Measurements from ENCODE around the gene TOM1L2. TPM values are rescaled to one million over a fixed set of nuclear protein-coding genes. Genes with fewer than 3 reads are reported as not detected.

Gene TOM1L2
- total and polyA plus RNA-seq, 9 donors, result 18.5 to 40.1 (median 30.2) TPM

DNA sequence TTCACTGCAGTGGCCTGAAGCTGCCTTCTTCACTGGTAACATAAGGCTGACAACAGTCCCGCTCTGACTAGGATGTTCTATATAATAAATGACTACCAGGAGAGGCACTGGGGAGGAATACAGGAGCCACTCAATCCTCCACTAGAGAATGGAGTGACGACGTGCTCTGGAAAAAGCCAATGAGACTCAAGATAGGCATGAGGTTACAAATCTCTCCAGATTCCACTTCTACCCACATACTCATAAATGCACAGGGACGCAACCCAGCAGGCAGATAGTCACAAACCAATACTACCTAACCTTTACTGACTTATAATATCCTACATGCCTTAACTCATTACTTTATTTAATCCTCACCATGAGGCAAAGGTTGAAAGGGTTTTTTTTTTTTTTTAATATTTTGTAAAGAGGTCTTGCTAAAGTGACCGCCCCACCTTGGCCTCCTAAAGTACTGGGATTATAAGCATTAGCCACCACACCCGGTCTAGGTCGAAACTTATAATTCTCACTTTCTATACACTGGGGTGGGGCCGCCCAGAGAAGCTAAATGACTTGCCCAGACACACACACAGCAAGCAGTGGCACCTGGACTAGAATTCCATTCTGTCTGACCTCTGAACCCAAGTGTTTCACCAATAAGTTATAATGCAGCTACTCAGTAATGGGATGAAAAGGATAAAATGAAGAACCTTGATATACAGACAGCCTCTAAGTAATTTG lies 33.7 kb downstream of the TOM1L2 start:
- no peaks in the 10 kb centered on the region for H3K36me3 ChIP-seq (ENCODE audit: control insufficient read depth, insufficient read depth, low read length)
- no peaks in the 10 kb centered on the region for H3K9me3 ChIP-seq (replicated peaks; ENCODE audit: control insufficient read depth, low read depth, low read length)
- WGBS (ENCODE audit: insufficient coverage), result no CpG with 5 or more reads among the region's 8 CpGs
- no peak for DNase-seq
- no peak overlapping the region for H3K4me3 ChIP-seq (ENCODE audit: low read length)
- no peaks in the 10 kb centered on the region for H3K27me3 ChIP-seq (ENCODE audit: control insufficient read depth, insufficient read depth, low read length)
- no peak overlapping the region for H3K27ac ChIP-seq (ENCODE audit: low read length)
- H3K4me1 ChIP-seq (ENCODE audit: control insufficient read depth, insufficient read depth, low read length), result peaks cover 32% of the 10 kb centered on the region

DNA sequence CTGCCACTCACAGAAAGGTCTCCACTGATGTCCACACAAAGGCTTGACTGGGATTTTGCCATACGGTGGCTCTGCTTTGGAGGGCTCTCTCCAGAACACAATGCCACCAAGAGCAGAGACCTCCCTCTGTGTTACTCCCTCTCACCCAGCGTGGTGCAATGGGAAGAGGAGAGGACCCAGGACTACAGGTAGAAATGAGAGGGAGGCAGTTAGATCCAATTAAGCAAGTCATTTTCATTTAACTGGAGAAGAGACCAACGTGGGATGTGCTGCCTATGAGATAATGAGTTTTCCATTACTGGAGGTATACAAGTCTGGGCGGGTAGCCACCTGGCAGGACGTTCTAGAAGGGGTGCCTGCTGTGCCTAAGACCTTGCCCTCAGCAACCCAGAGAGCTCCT lies 34.2 kb downstream of the TOM1L2 start:
- Histone ChIP-seq H3K9me3 (replicated peaks; ENCODE audit: control insufficient read depth, low read depth, low read length) (no peaks in the 10 kb centered on the region), H3K4me1 (ENCODE audit: control insufficient read depth, insufficient read depth, low read length) (peaks cover 26% of the 10 kb centered on the region), H3K36me3 (ENCODE audit: control insufficient read depth, insufficient read depth, low read length) (no peaks in the 10 kb centered on the region), H3K4me3 (ENCODE audit: low read length) (no peak overlapping the region), H3K27me3 (ENCODE audit: control insufficient read depth, insufficient read depth, low read length) (no peaks in the 10 kb centered on the region), H3K27ac (ENCODE audit: low read length) (no peak overlapping the region)
- WGBS (ENCODE audit: insufficient coverage), result 67% methylated on average over 3 of the region's 5 CpGs
- no peak for DNase-seq

DNA sequence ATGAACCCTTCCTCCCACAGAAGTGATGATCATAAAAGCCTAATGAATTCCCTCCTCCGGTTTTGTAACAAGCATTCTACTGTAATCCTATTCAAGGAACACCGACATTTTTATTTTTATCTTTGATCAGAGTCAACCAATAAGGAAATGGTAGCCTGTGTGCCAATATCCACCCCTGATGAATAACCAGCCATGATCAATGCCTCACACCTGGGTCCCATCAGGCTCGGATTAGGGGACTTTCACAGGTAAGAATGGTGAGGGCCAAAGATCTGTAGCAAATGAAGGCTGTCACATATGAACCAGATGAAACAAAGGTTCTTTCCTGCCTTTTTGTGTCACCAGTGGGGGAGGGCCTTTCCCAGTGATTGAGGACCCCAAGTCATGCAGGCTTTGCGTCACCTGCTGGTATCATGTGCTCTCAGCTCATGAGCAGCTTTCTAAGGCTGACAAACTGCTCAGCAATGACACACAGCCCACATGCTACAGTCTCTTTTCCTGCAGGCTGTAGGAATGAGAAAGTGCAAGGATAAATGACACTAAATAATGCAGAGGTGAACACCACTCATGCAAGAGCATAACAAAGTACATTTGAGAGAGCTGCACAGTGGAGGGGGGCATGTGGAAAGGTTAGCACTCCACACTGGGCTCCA lies 34.9 kb downstream of the TOM1L2 start:
- Histone ChIP-seq H3K27ac (ENCODE audit: low read length) (no peak overlapping the region), H3K9me3 (replicated peaks; ENCODE audit: control insufficient read depth, low read depth, low read length) (no peaks in the 10 kb centered on the region)

DNA sequence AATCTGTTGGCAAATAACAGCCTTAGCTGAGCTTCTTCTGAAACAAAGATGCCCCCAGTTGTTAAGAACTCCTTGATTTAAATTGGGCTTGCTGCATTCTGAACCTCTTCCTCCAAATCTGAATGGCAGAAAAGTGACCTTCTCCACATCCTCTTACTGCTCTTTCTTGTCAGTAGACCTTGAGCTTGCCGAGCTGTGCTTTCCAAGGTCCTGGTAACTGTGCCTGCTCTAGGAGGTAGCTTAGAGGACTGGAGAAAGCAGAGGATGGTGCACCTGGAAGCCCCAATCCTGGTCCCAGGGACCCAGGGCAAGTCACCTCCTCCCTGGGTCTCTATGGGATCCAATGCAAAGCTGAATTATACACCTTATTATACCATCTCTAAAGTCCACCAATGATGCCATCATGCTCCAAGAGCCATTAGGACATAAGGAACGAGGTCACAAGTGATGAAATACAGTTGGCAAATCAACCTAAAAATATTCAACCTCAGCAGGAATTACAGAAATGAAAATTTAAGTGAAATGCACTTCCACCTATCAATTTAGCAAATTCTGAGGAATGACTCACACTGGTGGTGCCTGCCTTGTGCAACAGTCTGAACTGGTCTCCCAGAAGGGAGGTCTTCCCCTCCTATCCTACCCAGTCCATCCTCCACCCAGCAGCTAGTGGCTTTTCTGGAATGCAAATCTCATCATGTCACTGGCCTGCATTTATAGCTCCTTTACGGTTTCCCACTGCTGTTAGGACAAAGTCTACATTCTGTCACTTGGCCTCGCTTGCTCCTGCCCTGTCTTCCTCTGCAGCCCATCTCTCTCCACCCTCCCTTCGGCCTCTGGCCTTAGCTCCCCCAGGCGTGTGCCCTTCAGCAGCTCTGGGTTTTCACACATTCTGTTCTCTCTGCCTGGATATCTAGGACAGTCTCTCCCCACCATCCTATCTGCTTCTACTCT lies 36.6 kb downstream of the TOM1L2 start:
- Histone ChIP-seq H3K9me3 (replicated peaks; ENCODE audit: control insufficient read depth, low read depth, low read length) (no peaks in the 10 kb centered on the region), H3K36me3 (ENCODE audit: control insufficient read depth, insufficient read depth, low read length) (no peaks in the 10 kb centered on the region), H3K27me3 (ENCODE audit: control insufficient read depth, insufficient read depth, low read length) (no peaks in the 10 kb centered on the region), H3K27ac (ENCODE audit: low read length) (no peak overlapping the region), H3K4me3 (ENCODE audit: low read length) (no peak overlapping the region), H3K4me1 (ENCODE audit: control insufficient read depth, insufficient read depth, low read length) (peaks cover 15% of the 10 kb centered on the region)
- WGBS (ENCODE audit: insufficient coverage), result 76% methylated on average over 4 of the region's 6 CpGs
- DNase-seq, result no peak

More for the DNA sequence above, 34.9 kb downstream of the TOM1L2 start:
- Histone ChIP-seq H3K27me3 (ENCODE audit: control insufficient read depth, insufficient read depth, low read length) (no peaks in the 10 kb centered on the region), H3K36me3 (ENCODE audit: control insufficient read depth, insufficient read depth, low read length) (no peaks in the 10 kb centered on the region), H3K4me1 (ENCODE audit: control insufficient read depth, insufficient read depth, low read length) (peaks cover 26% of the 10 kb centered on the region), H3K4me3 (ENCODE audit: low read length) (no peak overlapping the region)
- DNase-seq, result no peak
- WGBS (ENCODE audit: insufficient coverage), result 80% methylated on average over 1 of the region's 4 CpGs

DNA sequence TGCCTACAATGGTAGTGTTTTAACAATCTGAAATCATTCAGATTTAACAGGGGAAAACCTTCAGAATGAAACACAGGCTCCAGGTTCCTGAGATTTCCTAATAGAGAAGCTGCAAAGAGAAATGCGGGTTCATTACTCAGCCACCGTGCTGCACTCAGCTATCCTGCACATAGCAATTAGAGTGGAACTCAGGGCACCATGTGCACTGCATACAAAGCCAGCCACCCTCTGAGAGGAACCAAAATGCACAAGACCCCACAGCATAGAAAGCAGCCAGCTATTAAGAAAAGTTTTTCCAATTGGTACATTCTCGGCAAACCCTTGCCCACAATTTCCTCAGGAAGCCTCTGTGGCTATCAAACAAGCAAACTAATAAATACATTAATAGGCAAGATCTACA lies 37.4 kb downstream of the TOM1L2 start:
- H3K27ac ChIP-seq (ENCODE audit: low read length), result no peak overlapping the region

DNA sequence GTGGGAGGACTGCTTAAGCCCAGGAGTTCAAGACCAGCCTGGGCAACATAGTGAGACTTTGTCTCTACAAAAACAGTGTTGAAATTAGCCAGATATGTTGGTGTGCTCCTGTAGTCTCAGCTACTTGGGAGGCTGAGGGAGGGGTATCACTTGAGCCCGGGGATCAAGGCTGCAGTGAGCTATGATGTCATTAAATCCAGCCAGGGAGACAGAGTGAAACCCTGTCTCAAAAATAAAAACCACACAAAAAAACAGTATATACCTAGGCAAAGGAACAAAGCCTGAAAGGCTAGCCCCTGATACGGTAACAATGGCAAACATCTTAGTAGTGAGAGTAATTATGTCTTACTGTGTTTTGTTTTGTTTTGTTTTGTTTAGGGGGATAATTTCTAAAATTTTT lies 38.0 kb downstream of the TOM1L2 start:
- DNase-seq, result no peak
- no CpG with 5 or more reads among the region's 2 CpGs for WGBS (ENCODE audit: insufficient coverage)
- H3K27me3 ChIP-seq (ENCODE audit: control insufficient read depth, insufficient read depth, low read length), result no peaks in the 10 kb centered on the region
- peaks cover 10% of the 10 kb centered on the region for H3K4me1 ChIP-seq (ENCODE audit: control insufficient read depth, insufficient read depth, low read length)
- no peak overlapping the region for H3K27ac ChIP-seq (ENCODE audit: low read length)
- H3K36me3 ChIP-seq (ENCODE audit: control insufficient read depth, insufficient read depth, low read length), result no peaks in the 10 kb centered on the region
- no peaks in the 10 kb centered on the region for H3K9me3 ChIP-seq (replicated peaks; ENCODE audit: control insufficient read depth, low read depth, low read length)
- H3K4me3 ChIP-seq (ENCODE audit: low read length), result no peak overlapping the region

More for the DNA sequence above, 37.4 kb downstream of the TOM1L2 start:
- Histone ChIP-seq H3K9me3 (replicated peaks; ENCODE audit: control insufficient read depth, low read depth, low read length) (no peaks in the 10 kb centered on the region), H3K4me1 (ENCODE audit: control insufficient read depth, insufficient read depth, low read length) (peaks cover 10% of the 10 kb centered on the region), H3K36me3 (ENCODE audit: control insufficient read depth, insufficient read depth, low read length) (no peaks in the 10 kb centered on the region), H3K27me3 (ENCODE audit: control insufficient read depth, insufficient read depth, low read length) (no peaks in the 10 kb centered on the region), H3K4me3 (ENCODE audit: low read length) (no peak overlapping the region)
- no peak for DNase-seq
- 79% methylated on average over 2 of the region's 3 CpGs for WGBS (ENCODE audit: insufficient coverage)

DNA sequence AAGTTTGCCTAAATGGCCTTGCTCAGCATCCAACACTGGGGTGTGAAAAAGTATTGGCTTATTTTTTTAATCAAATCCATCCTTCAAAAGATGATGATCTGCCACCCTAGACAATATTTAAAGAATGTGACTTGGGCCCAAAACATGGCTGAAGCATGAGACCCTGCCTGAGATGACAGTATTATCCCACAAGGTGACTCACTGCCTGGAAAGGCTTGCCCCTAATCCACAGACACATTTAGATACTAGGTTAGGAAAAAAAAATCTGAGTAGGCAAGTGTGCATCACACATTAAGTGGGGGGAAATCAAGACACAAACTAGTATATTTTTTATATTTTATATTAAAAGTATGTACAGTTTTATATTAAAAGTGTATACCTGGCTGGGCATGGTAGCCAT lies 38.4 kb downstream of the TOM1L2 start:
- DNase-seq, result no peak
- H3K9me3 ChIP-seq (replicated peaks; ENCODE audit: control insufficient read depth, low read depth, low read length), result no peaks in the 10 kb centered on the region
- H3K27ac ChIP-seq (ENCODE audit: low read length), result no peak overlapping the region
- peaks cover 10% of the 10 kb centered on the region for H3K4me1 ChIP-seq (ENCODE audit: control insufficient read depth, insufficient read depth, low read length)
- H3K27me3 ChIP-seq (ENCODE audit: control insufficient read depth, insufficient read depth, low read length), result no peaks in the 10 kb centered on the region
- no peak overlapping the region for H3K4me3 ChIP-seq (ENCODE audit: low read length)
- H3K36me3 ChIP-seq (ENCODE audit: control insufficient read depth, insufficient read depth, low read length), result no peaks in the 10 kb centered on the region

DNA sequence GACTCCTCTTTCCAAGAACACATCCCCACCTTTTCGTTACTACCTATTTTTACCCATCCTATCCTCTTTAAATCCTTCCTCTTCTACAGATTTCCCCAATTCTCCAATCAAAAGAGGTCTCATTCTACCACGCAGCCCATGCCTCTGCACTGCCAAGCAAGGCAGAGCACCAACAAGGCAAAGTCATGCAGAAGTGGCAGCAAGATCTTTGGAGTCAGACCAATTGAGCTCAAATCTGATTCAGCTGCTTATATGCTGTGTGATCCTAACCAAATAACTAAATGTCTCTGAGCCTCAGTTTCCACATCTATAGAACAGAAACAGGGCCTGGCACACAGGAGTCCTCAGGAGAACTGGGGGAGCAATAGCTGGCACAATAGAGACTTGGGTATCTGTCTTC lies 41.0 kb downstream of the TOM1L2 start:
- Histone ChIP-seq H3K4me3 (ENCODE audit: low read length) (no peak overlapping the region), H3K27me3 (ENCODE audit: control insufficient read depth, insufficient read depth, low read length) (no peaks in the 10 kb centered on the region), H3K36me3 (ENCODE audit: control insufficient read depth, insufficient read depth, low read length) (no peaks in the 10 kb centered on the region), H3K4me1 (ENCODE audit: control insufficient read depth, insufficient read depth, low read length) (no peaks in the 10 kb centered on the region), H3K9me3 (replicated peaks; ENCODE audit: control insufficient read depth, low read depth, low read length) (no peaks in the 10 kb centered on the region), H3K27ac (ENCODE audit: low read length) (no peak overlapping the region)
- WGBS (ENCODE audit: insufficient coverage), result 83% methylated on average over 2 of the region's 2 CpGs
- DNase-seq, result no peak

DNA sequence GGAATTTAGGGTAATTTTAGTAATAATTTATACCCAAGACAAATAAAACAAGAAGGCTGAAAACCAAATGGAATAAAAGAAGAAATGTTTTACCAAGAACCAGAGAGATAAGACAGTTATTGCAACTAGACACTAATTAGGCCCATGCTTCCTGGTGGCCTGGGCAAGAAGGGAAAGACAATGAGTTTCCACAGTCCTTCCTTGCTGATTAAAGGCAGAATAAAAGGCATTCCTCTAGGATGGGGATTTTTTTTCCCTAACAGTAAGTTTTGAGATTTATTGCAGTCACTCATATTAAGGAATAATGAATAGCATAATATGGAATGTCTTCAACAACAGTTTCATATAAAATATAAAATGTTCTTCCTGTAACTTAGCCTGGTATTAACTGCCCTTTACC lies 41.5 kb downstream of the TOM1L2 start:
- no peak for DNase-seq
- H3K36me3 ChIP-seq (ENCODE audit: control insufficient read depth, insufficient read depth, low read length), result no peaks in the 10 kb centered on the region
- no peaks in the 10 kb centered on the region for H3K9me3 ChIP-seq (replicated peaks; ENCODE audit: control insufficient read depth, low read depth, low read length)
- no peak overlapping the region for H3K27ac ChIP-seq (ENCODE audit: low read length)
- no peaks in the 10 kb centered on the region for H3K27me3 ChIP-seq (ENCODE audit: control insufficient read depth, insufficient read depth, low read length)
- no peaks in the 10 kb centered on the region for H3K4me1 ChIP-seq (ENCODE audit: control insufficient read depth, insufficient read depth, low read length)
- H3K4me3 ChIP-seq (ENCODE audit: low read length), result no peak overlapping the region
